Heart left ventricle (tissue), 13 donors: ENCODE measurements around the gene TMEM272.

Source experiments
- POLR2A ChIP-seq, 2 donors: fragments of 450-650 bp; IDR thresholded peaks; one replicate each; pipeline ENCODE4 v1.6.1; 2017; ENCODE audit warnings: antibody characterized with exemption in 2 of 2, mild to moderate bottlenecking in 2 of 2, moderate library complexity in 2 of 2
- TF ChIP-seq, protein P1 (sequence below), 12 donors: fragments of 200-600 bp; sonication (generic) in 4 of 12; IDR thresholded peaks; one replicate each; pipeline versions ENCODE4 v1.5.0 to v1.8.0; 2018 to 2022; ENCODE audit warnings: antibody characterized with exemption in 12 of 12, mild to moderate bottlenecking in 5 of 12
- donor health status: ischemic (EF 13 %, LVEDD 7.1; RV severe dilation, severe dysfunction).
- donor health status: DM: no; HTN: yes; CAD: no.
- donor health status: DM: no; HTN: no; CAD: no.
- donor health status: ischemic (EF 25% LVEDD 6.9; RV normal size, moderate dysfunction).
- donor health status: ischemic (EF 25% LVEDD 5.7; RV mildly dilated, moderate dysfunction).
- donor health status: ischemic (EF 35%, LVEDD 5.7; RV mildly dilated, moderate dysfunction).
- donor health status: nonischemic (EF 11% LVEDD 7.7; RV severe dilation, severe dysfunction).
- donor health status: DM: yes; HTN: yes; CAD: no.
- donor health status: PGD.
- donor health status: ischemic (EF 29% LVEDD 5.4; RV normal size, mild dysfunction).
- donor health status: nonischemic (EF 23%, LVEDD 6.1; RV moderate dilation, normal function).

DNA sequence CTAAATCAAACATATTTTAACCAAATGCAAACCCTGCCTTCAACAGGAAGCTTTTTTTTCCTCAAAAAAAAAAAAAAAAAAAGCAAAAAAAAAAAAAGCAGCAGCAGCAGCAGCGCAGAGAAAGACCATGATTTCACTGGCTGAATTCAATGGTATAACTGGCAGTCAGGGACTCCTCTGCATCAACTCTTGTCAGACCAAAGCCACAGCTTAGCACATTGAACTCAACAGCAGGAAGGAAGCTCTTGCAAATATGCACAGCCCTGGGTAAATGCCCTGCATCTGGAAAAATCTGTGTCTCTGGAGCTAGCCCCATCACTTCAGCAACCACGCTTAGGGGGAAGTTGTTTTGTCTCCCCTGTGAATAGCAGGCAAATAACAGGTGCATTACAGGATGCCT, 23.4 kb downstream of the TMEM272 start:
- TF ChIP-seq, protein P1, sequence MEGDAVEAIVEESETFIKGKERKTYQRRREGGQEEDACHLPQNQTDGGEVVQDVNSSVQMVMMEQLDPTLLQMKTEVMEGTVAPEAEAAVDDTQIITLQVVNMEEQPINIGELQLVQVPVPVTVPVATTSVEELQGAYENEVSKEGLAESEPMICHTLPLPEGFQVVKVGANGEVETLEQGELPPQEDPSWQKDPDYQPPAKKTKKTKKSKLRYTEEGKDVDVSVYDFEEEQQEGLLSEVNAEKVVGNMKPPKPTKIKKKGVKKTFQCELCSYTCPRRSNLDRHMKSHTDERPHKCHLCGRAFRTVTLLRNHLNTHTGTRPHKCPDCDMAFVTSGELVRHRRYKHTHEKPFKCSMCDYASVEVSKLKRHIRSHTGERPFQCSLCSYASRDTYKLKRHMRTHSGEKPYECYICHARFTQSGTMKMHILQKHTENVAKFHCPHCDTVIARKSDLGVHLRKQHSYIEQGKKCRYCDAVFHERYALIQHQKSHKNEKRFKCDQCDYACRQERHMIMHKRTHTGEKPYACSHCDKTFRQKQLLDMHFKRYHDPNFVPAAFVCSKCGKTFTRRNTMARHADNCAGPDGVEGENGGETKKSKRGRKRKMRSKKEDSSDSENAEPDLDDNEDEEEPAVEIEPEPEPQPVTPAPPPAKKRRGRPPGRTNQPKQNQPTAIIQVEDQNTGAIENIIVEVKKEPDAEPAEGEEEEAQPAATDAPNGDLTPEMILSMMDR (IDR thresholded peaks at IDR 0.05) = no peak
- no peak for TF ChIP-seq POLR2A (IDR thresholded peaks at IDR 0.05)
